Spleen (tissue), 11 donors: Measurements from ENCODE around the gene EFCAB11. TPM values are rescaled to one million over a fixed set of nuclear protein-coding genes. Genes with fewer than 3 reads are reported as not detected.

Source experiments
- DNase-seq: peaks from one replicate; pipeline ENCODE4 v3.0.0-alpha.2; 2020
- H3K27ac ChIP-seq, 8 donors: fragments of 200-600 bp; sonication (generic) in 7 of 8; 1 replicate in 4 of 8; 2 replicates in 4 of 8; pipeline versions ENCODE4 v1.5.0 to v1.8.0; 2016 to 2021; ENCODE audit warnings: inconsistent platforms in 4 of 8, mild to moderate bottlenecking in 4 of 8, moderate library complexity in 1 of 8
- H3K27me3 ChIP-seq, 7 donors: fragments of 200-600 bp; sonication (generic) in 6 of 7; replicated peaks in 1 of 7; 1 replicate in 4 of 7; 2 replicates in 3 of 7; pipeline versions ENCODE4 v1.5.0 to v1.8.0; 2016 to 2021; ENCODE audit warnings: inconsistent platforms in 3 of 7, mild to moderate bottlenecking in 1 of 7
- H3K36me3 ChIP-seq, 6 donors: fragments of 200-600 bp; sonication (generic) in 5 of 6; 1 replicate in 4 of 6; 2 replicates in 2 of 6; pipeline versions ENCODE4 v1.5.0 to v1.8.0; 2016 to 2021; ENCODE audit warnings: inconsistent platforms in 2 of 6
- H3K4me1 ChIP-seq, 6 donors: fragments of 200-600 bp; sonication (generic) in 5 of 6; 1 replicate in 3 of 6; 2 replicates in 3 of 6; pipeline versions ENCODE4 v1.5.0 to v1.8.0; 2016 to 2021; ENCODE audit warnings: inconsistent platforms in 3 of 6
- H3K4me3 ChIP-seq, 8 donors: fragments of 200-600 bp; sonication (generic) in 7 of 8; 1 replicate in 4 of 8; 2 replicates in 4 of 8; pipeline versions ENCODE4 v1.5.0 to v1.8.0; 2016 to 2021; ENCODE audit warnings: inconsistent platforms in 4 of 8, mild to moderate bottlenecking in 4 of 8, moderate library complexity in 2 of 8
- H3K9me3 ChIP-seq, 8 donors: fragments of 200-600 bp; sonication (generic) in 7 of 8; 1 replicate in 4 of 8; 2 replicates in 4 of 8; pipeline versions ENCODE4 v1.5.0 to v1.8.0; 2016 to 2021; ENCODE audit warnings: inconsistent platforms in 4 of 8
- POLR2A ChIP-seq, 3 donors: fragments of 450-650 bp; IDR thresholded peaks; one replicate each; pipeline ENCODE4 v1.5.1; 2017; ENCODE audit warnings: antibody characterized with exemption in 3 of 3, mild to moderate bottlenecking in 1 of 3
- POLR2AphosphoS5 ChIP-seq, 3 donors: sonication (generic); formaldehyde crosslinking; IDR thresholded peaks; one replicate each; pipeline ENCODE4 v1.5.1; 2017; ENCODE audit warnings: antibody characterized with exemption in 3 of 3
- WGBS, 5 donors: extraction: QIAGEN DNeasy Blood & Tissue Kit in 3 of 5; methylation state at CpG; one replicate each; pipeline versions ENCODE4 v1.1.5 to v1.1.7; 2013 to 2018; 5-methylcytosine and 5-hydroxymethylcytosine counted together
- intact Hi-C: fragments of 100-400 bp; cut with DNase I; formaldehyde crosslinking; loops from one replicate; pipeline ENCODE4 v1.15.0; 2023; ENCODE audit warnings: low total_unique reads
- polyA plus RNA-seq, 3 donors: library from polyadenylated mRNA; stranded (reverse); fragments of 200-250 nt; gene quantifications; one replicate each; pipeline ENCODE4 v1.2.1, GENCODE V29; 2013
- total RNA-seq, 7 donors: library from RNA; depleted of rRNA in 3 of 7; stranded (reverse); fragments of >200 nt in 3 of 7; fragmentation: NEBNext Ultra II Directional in 4 of 7; extraction: Animal tissue kit (Norgen Biotek cat#: 25700) in 4 of 7; gene quantifications; one replicate each; pipeline versions ENCODE4 v1.1.0 to v1.2.1, GENCODE V29; 2016 to 2021
- TF ChIP-seq, protein P1 (sequence below), 11 experiments: fragments of 200-600 bp in 7 of 11; fragments of 450-650 bp in 4 of 11; sonication (generic) in 4 of 11; IDR thresholded peaks in 8 of 11; conservative IDR thresholded peaks in 3 of 11; 1 replicate in 7 of 11; 2 replicates in 4 of 11; pipeline versions ENCODE4 v1.4.0 to v1.8.0; 2016 to 2021; ENCODE audit warnings: antibody characterized with exemption in 11 of 11, inconsistent platforms in 4 of 11, mild to moderate bottlenecking in 1 of 11
- donor health status: healthy with polysubstance abuse.
- donor health status: DM: no; HTN: no; CAD: no; lungs with moderate emphysema.
- donor health status: DM: no; HTN: no; CAD: no.
- donor health status: Bipolar disorder and iron deficiency.
- donor health status: healthy.
- donor health status: DM: no; HTN: no; CAD: no.
- donor health status: DM: yes; HTN: yes; CAD: no.

The EFCAB11 gene
- total and polyA plus RNA-seq, 10 donors: 2.5 to 13.7 (median 7.4) TPM

- intact Hi-C loops: no loop called here
- 81 to 91% (median 82%) methylated on average over 4 of the region's 4 CpGs for WGBS, 5 donors
- Histone ChIP-seq H3K27me3 (no peaks in the 10 kb centered on the region), H3K4me1 (no peaks in the 10 kb centered on the region), H3K9me3 (peaks cover 0 to 9% (median 0%) of the 10 kb centered on the region in 8 donors), H3K4me3 (no peak overlapping the region), H3K36me3 (peaks cover 0 to 8% (median 0%) of the 10 kb centered on the region in 6 donors), H3K27ac (no peak overlapping the region)
- DNase-seq: no peak
- TF ChIP-seq POLR2AphosphoS5 (IDR thresholded peaks at IDR 0.05): no peak
Observed at GRCh38 chr14:89858089-89858488, 96.4 kb downstream of the EFCAB11 start.

GRCh38 chr14:89856871-89857345, 97.6 kb downstream of the EFCAB11 start:
- H3K9me3 ChIP-seq: peaks cover 0 to 8% (median 0%) of the 10 kb centered on the region in 8 donors
- peaks cover 0 to 8% (median 0%) of the 10 kb centered on the region in 6 donors for H3K36me3 ChIP-seq
- intact Hi-C loops: no loop called here
- 90 to 100% (median 97%) methylated on average over 1 of the region's 1 CpG for WGBS, 5 donors
- H3K4me3 ChIP-seq: no peak overlapping the region
- TF ChIP-seq, protein P1, sequence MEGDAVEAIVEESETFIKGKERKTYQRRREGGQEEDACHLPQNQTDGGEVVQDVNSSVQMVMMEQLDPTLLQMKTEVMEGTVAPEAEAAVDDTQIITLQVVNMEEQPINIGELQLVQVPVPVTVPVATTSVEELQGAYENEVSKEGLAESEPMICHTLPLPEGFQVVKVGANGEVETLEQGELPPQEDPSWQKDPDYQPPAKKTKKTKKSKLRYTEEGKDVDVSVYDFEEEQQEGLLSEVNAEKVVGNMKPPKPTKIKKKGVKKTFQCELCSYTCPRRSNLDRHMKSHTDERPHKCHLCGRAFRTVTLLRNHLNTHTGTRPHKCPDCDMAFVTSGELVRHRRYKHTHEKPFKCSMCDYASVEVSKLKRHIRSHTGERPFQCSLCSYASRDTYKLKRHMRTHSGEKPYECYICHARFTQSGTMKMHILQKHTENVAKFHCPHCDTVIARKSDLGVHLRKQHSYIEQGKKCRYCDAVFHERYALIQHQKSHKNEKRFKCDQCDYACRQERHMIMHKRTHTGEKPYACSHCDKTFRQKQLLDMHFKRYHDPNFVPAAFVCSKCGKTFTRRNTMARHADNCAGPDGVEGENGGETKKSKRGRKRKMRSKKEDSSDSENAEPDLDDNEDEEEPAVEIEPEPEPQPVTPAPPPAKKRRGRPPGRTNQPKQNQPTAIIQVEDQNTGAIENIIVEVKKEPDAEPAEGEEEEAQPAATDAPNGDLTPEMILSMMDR (IDR thresholded peaks at IDR 0.05 in 8 of 11, conservative IDR thresholded peaks at IDR 0.05 in 3 of 11): no peak
- TF ChIP-seq POLR2AphosphoS5 (IDR thresholded peaks at IDR 0.05) (no peak), POLR2A (IDR thresholded peaks at IDR 0.05) (no peak)
- no peak for DNase-seq
- no peaks in the 10 kb centered on the region for H3K27me3 ChIP-seq
- no peaks in the 10 kb centered on the region for H3K4me1 ChIP-seq
- no peak overlapping the region for H3K27ac ChIP-seq

DNA sequence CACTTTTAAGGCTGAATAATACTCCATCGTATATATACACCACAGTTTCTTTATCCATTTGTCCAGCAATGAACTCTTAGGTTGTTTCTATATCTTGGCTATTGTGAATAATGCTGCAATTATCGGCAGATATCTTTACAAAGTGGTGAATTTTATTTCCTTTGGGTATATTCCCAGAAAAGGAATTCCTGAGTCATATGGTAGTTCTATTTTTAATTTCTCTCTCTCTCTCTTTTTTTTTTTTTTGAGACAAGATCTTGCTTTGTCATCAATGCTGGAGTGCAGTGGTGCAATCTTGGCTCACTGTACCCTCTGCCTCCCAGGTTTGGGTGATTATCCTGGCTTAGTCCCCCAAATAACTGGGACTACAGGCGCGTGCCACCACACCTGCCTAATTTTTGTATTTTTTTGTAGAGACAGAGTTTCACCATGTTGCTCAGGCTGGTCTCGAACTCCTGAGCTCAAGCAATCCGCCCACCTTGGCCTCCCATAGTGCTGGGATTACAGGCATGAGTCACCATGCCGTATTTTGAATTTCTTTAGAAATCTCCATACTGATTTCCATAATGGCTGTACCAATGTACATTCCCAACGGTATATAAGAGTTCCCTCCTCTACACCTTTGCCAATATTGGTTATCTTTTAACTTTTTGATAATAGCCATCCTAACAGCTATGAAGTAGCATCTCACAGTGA, 98.4 kb downstream of the EFCAB11 start:
- no peak for TF ChIP-seq POLR2AphosphoS5 (IDR thresholded peaks at IDR 0.05)
- TF ChIP-seq, protein P1 (IDR thresholded peaks at IDR 0.05 in 8 of 11, conservative IDR thresholded peaks at IDR 0.05 in 3 of 11): no peak
- Histone ChIP-seq H3K36me3 (no peaks in the 10 kb centered on the region), H3K27ac (no peak overlapping the region), H3K4me1 (no peaks in the 10 kb centered on the region), H3K9me3 (peaks cover 0 to under 1% (median 0%) of the 10 kb centered on the region in 8 donors), H3K4me3 (no peak overlapping the region), H3K27me3 (no peaks in the 10 kb centered on the region)
- WGBS, 5 donors: 91 to 96% (median 94%) methylated on average over 8 of the region's 8 CpGs
- intact Hi-C loops: no loop called here
- DNase-seq: no peak

DNA sequence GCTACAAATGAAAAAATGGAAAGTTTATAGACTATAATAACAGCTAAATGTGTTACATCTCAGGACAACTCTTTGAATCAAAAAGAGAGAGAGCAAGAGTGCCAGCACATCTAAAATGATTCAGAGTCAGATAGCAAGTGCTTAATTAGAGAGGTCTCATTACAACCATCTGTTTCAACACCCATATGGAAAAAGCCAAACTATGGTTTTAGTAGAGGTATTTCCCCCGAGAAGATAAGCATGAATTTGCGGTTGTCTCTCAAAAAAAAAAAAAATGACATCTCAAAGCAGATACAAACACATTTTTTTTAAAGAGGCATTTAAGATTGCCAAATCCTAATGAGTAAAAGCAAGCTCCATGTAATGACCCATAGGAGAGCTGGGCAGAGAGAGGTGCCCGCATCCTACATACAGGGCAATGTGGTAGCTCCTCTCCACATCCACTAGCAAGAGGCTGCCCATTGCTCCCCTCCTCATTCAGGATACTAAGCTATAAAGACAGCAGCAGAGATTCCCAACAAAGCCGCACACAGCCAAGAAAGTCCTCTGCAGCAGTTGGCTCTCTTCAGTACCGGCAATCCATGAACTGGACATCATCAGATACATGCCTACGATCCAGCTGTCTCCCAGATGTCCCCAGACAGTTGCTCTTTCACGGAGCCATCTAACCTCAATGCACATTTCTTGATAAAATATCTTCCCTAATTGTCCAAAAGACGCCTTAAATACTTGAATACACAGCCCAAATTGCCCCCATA, 100.4 kb downstream of the EFCAB11 start:
- intact Hi-C loops: no loop called here
- TF ChIP-seq POLR2A (IDR thresholded peaks at IDR 0.05) (no peak), POLR2AphosphoS5 (IDR thresholded peaks at IDR 0.05) (no peak)
- TF ChIP-seq, protein P1 (IDR thresholded peaks at IDR 0.05 in 8 of 11, conservative IDR thresholded peaks at IDR 0.05 in 3 of 11): no peak
- Histone ChIP-seq H3K27me3 (no peaks in the 10 kb centered on the region), H3K36me3 (no peaks in the 10 kb centered on the region), H3K27ac (no peak overlapping the region), H3K4me1 (no peaks in the 10 kb centered on the region), H3K4me3 (no peak overlapping the region), H3K9me3 (no peaks in the 10 kb centered on the region)
- no peak for DNase-seq
- WGBS, 5 donors: 79 to 90% (median 85%) methylated on average over 8 of the region's 8 CpGs
